ENCODE results near the gene PNPLA2.

The PNPLA2 gene

GRCh38 chr11:772429-773390, 46.0 kb upstream of the PNPLA2 start:
- TF ChIP-seq L3MBTL2 (conservative IDR thresholded peaks at IDR 0.05) (no peak), TARDBP (IDR thresholded peaks at IDR 0.05) (no peak), PKNOX1 (IDR thresholded peaks at IDR 0.05) (no peak), FOXK2 (IDR thresholded peaks at IDR 0.05) (no peak), ELF4 (IDR thresholded peaks at IDR 0.05) (no peak), ARNT (IDR thresholded peaks at IDR 0.05) (no peak), FOXM1 (IDR thresholded peaks at IDR 0.05; ENCODE audit: borderline replicate concordance) (no peak), CTBP1 (IDR thresholded peaks at IDR 0.05; ENCODE audit: borderline replicate concordance) (no peak), BHLHE40 (IDR thresholded peaks at IDR 0.05; ENCODE audit: borderline replicate concordance) (no peak), NFRKB (IDR thresholded peaks at IDR 0.05) (no peak), LEF1 (IDR thresholded peaks at IDR 0.05; ENCODE audit: borderline replicate concordance) (no peak), SUZ12 (IDR thresholded peaks at IDR 0.05) (no peak), ZNF384 (IDR thresholded peaks at IDR 0.05) (no peak)
- POLR2A ChIA-PET, result no interaction called here
- no peak for DNase-seq (ENCODE audit: extremely low spot score)
- CTCF ChIA-PET, result no interaction called here

- POLR2A ChIA-PET, result no interaction called here
- DNase-seq (ENCODE audit: extremely low spot score), result no peak
- no peak for TF ChIP-seq CTBP1 (IDR thresholded peaks at IDR 0.05; ENCODE audit: borderline replicate concordance)
- CTCF ChIA-PET, result no interaction called here
Observed at GRCh38 chr11:773425-773824, 45.3 kb upstream of the PNPLA2 start.

- DNase-seq (ENCODE audit: extremely low spot score), result no peak
- CTCF ChIA-PET, result no interaction called here
- no peak for TF ChIP-seq SUZ12 (IDR thresholded peaks at IDR 0.05)
- no peak for TF ChIP-seq PKNOX1 (IDR thresholded peaks at IDR 0.05)
- no peak for TF ChIP-seq NFRKB (IDR thresholded peaks at IDR 0.05)
- TF ChIP-seq FOXK2 (IDR thresholded peaks at IDR 0.05), result no peak
- no peak for TF ChIP-seq L3MBTL2 (conservative IDR thresholded peaks at IDR 0.05)
- TF ChIP-seq FOXM1 (IDR thresholded peaks at IDR 0.05; ENCODE audit: borderline replicate concordance), result no peak
- no peak for TF ChIP-seq ARNT (IDR thresholded peaks at IDR 0.05)
- TF ChIP-seq FOXA1 (IDR thresholded peaks at IDR 0.05), result no peak
- TF ChIP-seq TARDBP (IDR thresholded peaks at IDR 0.05), result no peak
- no peak for TF ChIP-seq ELF4 (IDR thresholded peaks at IDR 0.05)
- TF ChIP-seq SP1 (IDR thresholded peaks at IDR 0.05), result no peak
- no peak for TF ChIP-seq CTBP1 (IDR thresholded peaks at IDR 0.05; ENCODE audit: borderline replicate concordance)
- no peak for TF ChIP-seq BHLHE40 (IDR thresholded peaks at IDR 0.05; ENCODE audit: borderline replicate concordance)
- TF ChIP-seq ZNF384 (IDR thresholded peaks at IDR 0.05), result no peak
- no peak for TF ChIP-seq HDGF (IDR thresholded peaks at IDR 0.05; ENCODE audit: borderline replicate concordance)
- TF ChIP-seq LEF1 (IDR thresholded peaks at IDR 0.05; ENCODE audit: borderline replicate concordance), result no peak
- POLR2A ChIA-PET, result no interaction called here
Observed at GRCh38 chr11:773830-774229, 44.9 kb upstream of the PNPLA2 start.

- ChIA-PET POLR2A (interaction anchor here (2.2 to 2.4 kb wide), 3 partner anchors 11 to 29 kb away, joined by 4 to 20 read pairs (median 14); partner anchors contain the start of gene PIDD1), CTCF (no interaction called here)
- no peak for DNase-seq (ENCODE audit: extremely low spot score)
- TF ChIP-seq BHLHE40 (IDR thresholded peaks at IDR 0.05; ENCODE audit: borderline replicate concordance), result no peak
- no peak for TF ChIP-seq TARDBP (IDR thresholded peaks at IDR 0.05)
- no peak for TF ChIP-seq FOXA1 (IDR thresholded peaks at IDR 0.05)
Observed at GRCh38 chr11:774873-775592, 43.7 kb upstream of the PNPLA2 start.

- no peak for TF ChIP-seq SUZ12 (IDR thresholded peaks at IDR 0.05)
- no peak for TF ChIP-seq CTBP1 (IDR thresholded peaks at IDR 0.05; ENCODE audit: borderline replicate concordance)
- no peak for TF ChIP-seq HDGF (IDR thresholded peaks at IDR 0.05; ENCODE audit: borderline replicate concordance)
- no peak for TF ChIP-seq ELF4 (IDR thresholded peaks at IDR 0.05)
- no peak for TF ChIP-seq FOXA1 (IDR thresholded peaks at IDR 0.05)
- TF ChIP-seq FOXK2 (IDR thresholded peaks at IDR 0.05), result no peak
- TF ChIP-seq TARDBP (IDR thresholded peaks at IDR 0.05), result no peak
- no peak for TF ChIP-seq ZNF384 (IDR thresholded peaks at IDR 0.05)
- no peak for TF ChIP-seq BHLHE40 (IDR thresholded peaks at IDR 0.05; ENCODE audit: borderline replicate concordance)
- no peak for TF ChIP-seq NFRKB (IDR thresholded peaks at IDR 0.05)
- CTCF ChIA-PET, result no interaction called here
- POLR2A ChIA-PET, result interaction anchor here (0.7 to 2.4 kb wide), 11 partner anchors 8 to 200 kb away, joined by 3 to 20 read pairs (median 5); partner anchors contain the start of genes PHRF1 and PIDD1
- DNase-seq (ENCODE audit: extremely low spot score), result no peak
Observed at GRCh38 chr11:776263-776560, 42.5 kb upstream of the PNPLA2 start.

GRCh38 chr11:776561-777287, 42.0 kb upstream of the PNPLA2 start:
- POLR2A ChIA-PET, result interaction anchor here (0.6 to 2.4 kb wide), 18 partner anchors 9 to 201 kb away, joined by 3 to 20 read pairs (median 5); partner anchors contain the start of genes CEND1, PHRF1, PIDD1 and PNPLA2
- DNase-seq (ENCODE audit: extremely low spot score), result peak; percentile 58
- no peak for TF ChIP-seq HDGF (IDR thresholded peaks at IDR 0.05; ENCODE audit: borderline replicate concordance)
- TF ChIP-seq L3MBTL2 (conservative IDR thresholded peaks at IDR 0.05), result peak; percentile 49; the same call in 1 of the 2 replicates
- CTCF ChIA-PET, result no interaction called here
